Liver (tissue), 9 donors: ENCODE results near the gene RASAL2. TPM values are rescaled to one million over a fixed set of nuclear protein-coding genes. Genes with fewer than 3 reads are reported as not detected.

Experiments
- DNase-seq: peaks from one replicate; pipeline ENCODE4 v3.0.0-alpha.2; 2017; ENCODE audit warnings: low spot score
- H3K27ac ChIP-seq, 2 donors: one replicate each; pipeline ENCODE4 v1.7.0; 2013; ENCODE audit warnings: inconsistent platforms in 2 of 2, low read length in 2 of 2, control low read depth in 1 of 2, low read depth in 1 of 2, mild to moderate bottlenecking in 1 of 2
- H3K27me3 ChIP-seq, 4 donors: one replicate each; pipeline versions ENCODE4 v1.6.1 to v1.7.0; 2013; ENCODE audit warnings: low read length in 3 of 4, inconsistent platforms in 1 of 4, mild to moderate bottlenecking in 1 of 4, moderate library complexity in 1 of 4; ENCODE audit not compliant: control insufficient read depth in 4 of 4, insufficient read depth in 4 of 4
- H3K36me3 ChIP-seq, 4 donors: one replicate each; pipeline versions ENCODE4 v1.6.1 to v1.7.0; 2013; ENCODE audit warnings: low read length in 3 of 4, mild to moderate bottlenecking in 3 of 4, low read depth in 1 of 4, moderate library complexity in 1 of 4; ENCODE audit not compliant: control insufficient read depth in 4 of 4, insufficient read depth in 3 of 4
- H3K4me1 ChIP-seq, 4 donors: one replicate each; pipeline versions ENCODE4 v1.6.1 to v1.7.0; 2013; ENCODE audit warnings: low read length in 3 of 4, mild to moderate bottlenecking in 3 of 4, moderate library complexity in 1 of 4; ENCODE audit not compliant: control insufficient read depth in 4 of 4, insufficient read depth in 4 of 4
- H3K4me3 ChIP-seq, 3 donors: one replicate each; pipeline versions ENCODE4 v1.6.1 to v1.7.0; 2013; ENCODE audit warnings: low read length in 3 of 3, control low read depth in 1 of 3, low read depth in 1 of 3, mild to moderate bottlenecking in 1 of 3
- H3K9ac ChIP-seq, 2 donors: one replicate each; pipeline ENCODE4 v1.7.0; 2013; ENCODE audit warnings: low read length in 2 of 2, mild to moderate bottlenecking in 2 of 2, moderate library complexity in 2 of 2, control low read depth in 1 of 2, low read depth in 1 of 2
- H3K9me3 ChIP-seq, 4 donors: one replicate each; pipeline versions ENCODE4 v1.6.1 to v1.7.0; 2013; ENCODE audit warnings: low read length in 3 of 4; ENCODE audit not compliant: control insufficient read depth in 4 of 4
- ATF3 ChIP-seq: IDR thresholded peaks from 2 replicates; pipeline ENCODE4 v1.6.1; 2016; ENCODE audit warnings: antibody characterized with exemption
- FOXA1 ChIP-seq: IDR thresholded peaks from 2 replicates; pipeline ENCODE4 v1.6.1; 2016; ENCODE audit warnings: antibody characterized with exemption
- FOXA2 ChIP-seq: IDR thresholded peaks from 2 replicates; pipeline ENCODE4 v1.6.1; 2016; ENCODE audit warnings: antibody characterized with exemption
- GABPA ChIP-seq, 2 donors: IDR thresholded peaks in 1 of 2; conservative IDR thresholded peaks in 1 of 2; 2 replicates each; pipeline ENCODE4 v1.6.1; 2016; ENCODE audit warnings: antibody characterized with exemption in 2 of 2, mild to moderate bottlenecking in 1 of 2, moderate library complexity in 1 of 2
- HNF4A ChIP-seq, 2 donors: conservative IDR thresholded peaks; 2 replicates each; pipeline ENCODE4 v1.6.1; 2016; ENCODE audit warnings: antibody characterized with exemption in 2 of 2, mild to moderate bottlenecking in 2 of 2
- HNF4G ChIP-seq: IDR thresholded peaks from 2 replicates; pipeline ENCODE4 v1.6.1; 2016; ENCODE audit warnings: antibody characterized with exemption
- JUND ChIP-seq, 2 donors: IDR thresholded peaks; 2 replicates each; pipeline ENCODE4 v1.6.1; 2016; ENCODE audit warnings: antibody characterized with exemption in 2 of 2
- NR2F2 ChIP-seq: IDR thresholded peaks from 2 replicates; pipeline ENCODE4 v1.6.1; 2016; ENCODE audit warnings: antibody characterized with exemption
- RAD21 ChIP-seq, 2 donors: IDR thresholded peaks; 2 replicates each; pipeline ENCODE4 v1.6.1; 2016; ENCODE audit warnings: antibody characterized with exemption in 2 of 2, mild to moderate bottlenecking in 2 of 2
- REST ChIP-seq: IDR thresholded peaks from 2 replicates; pipeline ENCODE4 v1.6.1; 2016; ENCODE audit warnings: antibody characterized with exemption, mild to moderate bottlenecking
- RXRA ChIP-seq, 2 donors: IDR thresholded peaks; 2 replicates each; pipeline ENCODE4 v1.6.1; 2017 to 2018; ENCODE audit warnings: antibody characterized with exemption in 2 of 2, mild to moderate bottlenecking in 1 of 2
- SP1 ChIP-seq: IDR thresholded peaks from 2 replicates; pipeline ENCODE4 v1.6.1; 2018; ENCODE audit warnings: antibody characterized with exemption, mild to moderate bottlenecking
- TAF1 ChIP-seq: conservative IDR thresholded peaks from 2 replicates; pipeline ENCODE4 v1.6.1; 2016; ENCODE audit warnings: antibody characterized with exemption, mild to moderate bottlenecking
- YY1 ChIP-seq: IDR thresholded peaks from 2 replicates; pipeline ENCODE4 v1.6.1; 2016; ENCODE audit warnings: antibody characterized with exemption, mild to moderate bottlenecking
- ZBTB33 ChIP-seq: IDR thresholded peaks from 2 replicates; pipeline ENCODE4 v1.6.1; 2016; ENCODE audit warnings: antibody characterized with exemption
- WGBS: extraction: QIAGEN DNeasy Blood & Tissue Kit; methylation state at CpG from one replicate; pipeline ENCODE4 v1.1.7; 2013; 5-methylcytosine and 5-hydroxymethylcytosine counted together
- polyA plus RNA-seq, 2 donors: library from polyadenylated mRNA; stranded (reverse) in 1 of 2; unstranded in 1 of 2; fragments of 200-250 nt in 1 of 2; fragments of >200 nt in 1 of 2; fragmentation: Nextera tagmentation in 1 of 2; extraction: Ambion mirVana in 1 of 2; gene quantifications; one replicate each; pipeline versions ENCODE4 v1.2.1 to v1.2.3, GENCODE V29; 2013 to 2015
- total RNA-seq, 2 donors: library from RNA; depleted of rRNA; stranded (reverse); fragments of >200 nt; gene quantifications; one replicate each; pipeline ENCODE4 v1.2.3, GENCODE V29; 2014
- TF ChIP-seq, protein P1 (sequence below): fragments of 150-350 bp; IDR thresholded peaks from 2 replicates; pipeline ENCODE4 v1.5.1; 2017; ENCODE audit warnings: improper control_type of control experiment, low read depth, low read length; ENCODE audit not compliant: missing input control
- donor health status: healthy.
- donor health status: healthy.
- donor health status: healthy.
- donor health status: healthy.
- donor health status: healthy.

The RASAL2 gene
- total and polyA plus RNA-seq, 4 donors = 1.8 to 8.1 (median 4.1) TPM

- Histone ChIP-seq H3K9me3 (no peaks in the 10 kb centered on the region), H3K9ac (no peak overlapping the region), H3K27me3 (no peaks in the 10 kb centered on the region), H3K36me3 (no peaks in the 10 kb centered on the region), H3K4me1 (no peaks in the 10 kb centered on the region), H3K27ac (no peak overlapping the region), H3K4me3 (no peak overlapping the region)
- 68% methylated on average over 3 of the region's 3 CpGs for WGBS
- DNase-seq = no peak
- TF ChIP-seq FOXA1 (no peak), ZBTB33 (no peak), NR2F2 (no peak), GABPA (IDR thresholded peaks at IDR 0.05 in 1 of 2, conservative IDR thresholded peaks at IDR 0.05 in 1 of 2) (no peak), RXRA (IDR thresholded peaks at IDR 0.05) (no peak), ATF3 (no peak), HNF4A (conservative IDR thresholded peaks at IDR 0.05) (no peak), HNF4G (no peak), YY1 (no peak), SP1 (no peak), FOXA2 (no peak)
- TF ChIP-seq, protein P1, sequence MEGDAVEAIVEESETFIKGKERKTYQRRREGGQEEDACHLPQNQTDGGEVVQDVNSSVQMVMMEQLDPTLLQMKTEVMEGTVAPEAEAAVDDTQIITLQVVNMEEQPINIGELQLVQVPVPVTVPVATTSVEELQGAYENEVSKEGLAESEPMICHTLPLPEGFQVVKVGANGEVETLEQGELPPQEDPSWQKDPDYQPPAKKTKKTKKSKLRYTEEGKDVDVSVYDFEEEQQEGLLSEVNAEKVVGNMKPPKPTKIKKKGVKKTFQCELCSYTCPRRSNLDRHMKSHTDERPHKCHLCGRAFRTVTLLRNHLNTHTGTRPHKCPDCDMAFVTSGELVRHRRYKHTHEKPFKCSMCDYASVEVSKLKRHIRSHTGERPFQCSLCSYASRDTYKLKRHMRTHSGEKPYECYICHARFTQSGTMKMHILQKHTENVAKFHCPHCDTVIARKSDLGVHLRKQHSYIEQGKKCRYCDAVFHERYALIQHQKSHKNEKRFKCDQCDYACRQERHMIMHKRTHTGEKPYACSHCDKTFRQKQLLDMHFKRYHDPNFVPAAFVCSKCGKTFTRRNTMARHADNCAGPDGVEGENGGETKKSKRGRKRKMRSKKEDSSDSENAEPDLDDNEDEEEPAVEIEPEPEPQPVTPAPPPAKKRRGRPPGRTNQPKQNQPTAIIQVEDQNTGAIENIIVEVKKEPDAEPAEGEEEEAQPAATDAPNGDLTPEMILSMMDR = no peak
Observed at GRCh38 chr1:178086294-178086693, 7.6 kb upstream of the RASAL2 start.

GRCh38 chr1:178086766-178087165 lies 7.1 kb upstream of the RASAL2 start:
- no peak overlapping the region for H3K27ac ChIP-seq
- H3K36me3 ChIP-seq = no peaks in the 10 kb centered on the region
- TF ChIP-seq NR2F2 (no peak), FOXA1 (no peak), TAF1 (no peak), ATF3 (no peak), RXRA (IDR thresholded peaks at IDR 0.05) (no peak), FOXA2 (no peak), REST (no peak), YY1 (no peak), ZBTB33 (no peak), SP1 (no peak), GABPA (IDR thresholded peaks at IDR 0.05 in 1 of 2, conservative IDR thresholded peaks at IDR 0.05 in 1 of 2) (no peak), RAD21 (IDR thresholded peaks at IDR 0.05) (no peak), JUND (IDR thresholded peaks at IDR 0.05) (no peak)
- TF ChIP-seq, protein P1 = no peak
- H3K4me1 ChIP-seq = no peaks in the 10 kb centered on the region
- no peak overlapping the region for H3K4me3 ChIP-seq
- no peak for DNase-seq
- no peak overlapping the region for H3K9ac ChIP-seq
- no peaks in the 10 kb centered on the region for H3K27me3 ChIP-seq
- WGBS = 64% methylated on average over 4 of the region's 4 CpGs
- no peaks in the 10 kb centered on the region for H3K9me3 ChIP-seq
